Measurements from ENCODE around the gene RABAC1.

Gene RABAC1

GRCh38 chr19:41998246-41999020 lies 39.3 kb upstream of the RABAC1 start:
- TF ChIP-seq CTCF (IDR thresholded peaks at IDR 0.05) = peak; percentile 94
- no peak for TF ChIP-seq ZFX (IDR thresholded peaks at IDR 0.05; ENCODE audit: borderline replicate concordance)
- no peak overlapping the region for H3K27ac ChIP-seq

DNA sequence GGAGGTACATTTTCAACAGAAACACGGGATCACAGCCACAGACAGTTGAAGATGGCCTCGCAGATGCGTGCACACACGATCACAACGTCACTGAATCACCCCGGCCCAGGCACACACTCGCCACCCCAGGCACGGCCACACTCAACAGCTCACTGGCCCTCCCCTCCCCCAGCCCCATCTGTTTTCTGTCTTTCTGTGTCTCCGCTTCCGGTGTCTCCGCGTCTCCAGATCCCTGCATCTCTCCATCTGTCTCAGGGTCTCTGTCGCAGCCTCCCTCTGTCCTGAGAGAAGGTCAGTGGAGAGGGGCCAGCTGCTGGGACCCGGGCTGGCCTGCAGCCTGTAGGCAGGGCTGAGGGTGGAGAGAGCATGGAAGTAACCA lies 38.7 kb upstream of the RABAC1 start:
- H3K27ac ChIP-seq = no peak overlapping the region
- TF ChIP-seq ZFX (IDR thresholded peaks at IDR 0.05; ENCODE audit: borderline replicate concordance) (no peak), CTCF (IDR thresholded peaks at IDR 0.05) (no peak)

GRCh38 chr19:41997121-41997850 lies 38.2 kb upstream of the RABAC1 start:
- TF ChIP-seq ZFX (IDR thresholded peaks at IDR 0.05; ENCODE audit: borderline replicate concordance) (no peak), CTCF (IDR thresholded peaks at IDR 0.05) (no peak)
- H3K27ac ChIP-seq = no peak overlapping the region

GRCh38 chr19:41995959-41996797 lies 37.1 kb upstream of the RABAC1 start:
- TF ChIP-seq CTCF (IDR thresholded peaks at IDR 0.05) (no peak), ZFX (IDR thresholded peaks at IDR 0.05; ENCODE audit: borderline replicate concordance) (no peak)
- no peak overlapping the region for H3K27ac ChIP-seq

DNA sequence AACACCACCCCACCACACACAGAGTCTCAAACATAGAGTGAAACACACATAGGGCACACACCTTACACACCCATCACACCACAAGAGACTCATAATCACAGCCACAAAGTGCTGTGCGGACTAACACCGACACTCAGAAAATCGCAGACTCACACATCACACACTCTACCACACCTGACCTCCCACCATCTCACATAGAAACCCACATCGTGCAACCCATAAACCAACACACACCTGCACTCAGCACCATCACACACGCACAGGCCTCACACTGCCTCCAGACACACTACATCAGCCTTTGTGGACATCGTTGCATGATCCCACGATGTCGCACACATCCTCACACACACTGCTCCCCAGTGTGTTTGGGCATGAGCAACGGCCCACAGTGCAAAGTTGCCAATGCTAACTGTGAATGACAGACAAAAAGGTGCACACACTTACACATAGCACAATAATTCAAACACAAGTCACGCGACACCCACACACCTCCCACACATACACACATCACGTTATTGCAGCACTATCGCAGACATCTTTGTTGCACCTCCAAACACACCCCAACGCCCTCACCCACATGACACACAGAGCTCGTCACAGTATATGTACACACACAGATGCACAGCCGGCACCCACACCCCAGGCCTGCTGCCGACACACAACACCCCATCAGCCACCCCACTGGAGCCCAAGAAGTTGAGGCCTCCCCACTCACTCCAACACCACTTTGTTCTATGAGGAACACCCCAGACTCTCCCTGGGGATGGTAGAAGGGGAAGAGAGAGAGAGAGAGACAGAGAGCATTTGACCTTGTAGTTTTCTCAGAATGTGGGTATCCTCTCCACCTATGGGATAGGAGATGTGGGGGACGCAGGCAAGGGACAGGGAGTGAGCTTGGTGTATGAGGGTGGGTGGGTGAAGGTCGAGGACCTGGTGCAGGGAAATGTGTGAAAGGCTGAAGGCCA lies 36.2 kb upstream of the RABAC1 start:
- no peak for TF ChIP-seq ZFX (IDR thresholded peaks at IDR 0.05; ENCODE audit: borderline replicate concordance)
- no peak for TF ChIP-seq CTCF (IDR thresholded peaks at IDR 0.05)
- H3K27ac ChIP-seq = no peak overlapping the region

DNA sequence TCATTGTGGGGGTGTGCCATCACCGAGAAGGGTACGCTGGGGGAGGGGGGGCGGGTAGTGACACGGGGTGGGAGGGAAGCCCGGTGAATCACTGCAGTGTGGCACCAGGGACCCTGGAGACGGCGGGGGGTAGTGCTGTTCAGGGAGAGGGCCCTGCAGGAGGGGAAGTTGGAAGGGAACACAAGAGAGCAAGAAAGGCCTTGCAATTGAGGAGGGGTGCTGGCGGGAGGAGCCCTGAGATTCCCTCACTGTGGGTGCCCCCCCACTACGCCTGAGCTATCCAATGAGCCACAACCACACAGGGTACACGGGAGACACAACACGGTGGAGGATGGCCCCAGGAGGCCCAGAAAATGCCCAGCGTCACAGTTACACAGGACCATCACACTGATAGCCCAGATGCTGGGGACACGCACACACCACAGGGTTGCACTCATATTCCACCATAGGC lies 35.4 kb upstream of the RABAC1 start:
- no peak for TF ChIP-seq ZFX (IDR thresholded peaks at IDR 0.05; ENCODE audit: borderline replicate concordance)
- no peak for TF ChIP-seq CTCF (IDR thresholded peaks at IDR 0.05)
- H3K27ac ChIP-seq = no peak overlapping the region

Data from 22Rv1 (cell line).